ENCODE measurements around the gene CLCN6.

The CLCN6 gene

DNA sequence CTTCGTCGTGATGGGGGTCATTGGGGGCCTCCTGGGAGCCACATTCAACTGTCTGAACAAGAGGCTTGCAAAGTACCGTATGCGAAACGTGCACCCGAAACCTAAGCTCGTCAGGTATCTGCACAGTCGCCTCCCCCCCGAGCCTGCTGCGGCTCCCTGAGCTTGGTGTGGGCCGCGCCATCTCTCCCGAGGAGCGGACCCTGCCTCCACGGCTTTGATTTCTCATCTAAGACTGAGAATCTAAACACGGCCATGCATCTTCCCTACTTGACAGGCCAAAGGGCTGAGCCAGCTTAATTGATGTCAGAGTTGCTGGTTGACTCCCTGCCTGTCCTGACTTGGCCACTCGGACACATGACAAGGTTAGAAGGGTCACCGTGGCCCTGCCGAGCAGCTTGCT lies 22.5 kb downstream of the CLCN6 start:
- DNase-seq = no peak

DNA sequence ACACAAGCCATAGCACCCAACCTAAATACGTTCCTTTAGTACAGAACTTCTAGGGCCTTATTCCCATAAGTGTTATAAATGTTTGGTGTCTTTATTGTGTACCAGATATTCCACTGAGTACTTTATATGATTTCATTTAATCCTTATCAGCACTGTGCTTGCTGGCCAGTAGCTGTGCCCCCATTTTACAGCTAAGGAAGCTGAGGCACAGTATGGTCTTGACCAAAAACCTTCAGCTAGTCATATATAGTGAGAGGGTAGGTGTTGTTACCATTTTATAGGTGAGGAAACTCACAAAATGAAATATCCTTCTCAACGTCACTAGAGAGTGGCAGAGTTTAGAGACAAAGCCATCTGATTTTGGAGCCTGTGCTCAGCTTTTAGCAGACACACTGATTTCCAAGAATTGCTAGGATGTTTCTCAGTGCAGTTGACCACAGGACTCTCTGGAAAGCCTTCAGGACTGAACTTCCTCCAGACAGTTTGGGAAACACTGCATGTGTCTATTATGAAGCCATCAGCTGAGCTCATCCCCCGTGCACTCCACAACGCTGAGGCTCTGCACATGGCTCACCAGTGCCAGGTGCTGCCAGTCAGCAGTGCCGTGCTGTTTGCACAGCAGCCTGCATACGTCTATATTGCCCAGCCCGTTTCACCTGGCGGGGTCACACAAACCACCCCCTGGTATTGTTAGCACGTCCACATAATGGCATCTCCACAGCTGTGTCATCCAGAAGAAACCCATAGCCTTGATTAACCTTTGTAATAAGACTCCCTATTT lies 26.1 kb downstream of the CLCN6 start:
- no peak for DNase-seq

DNA sequence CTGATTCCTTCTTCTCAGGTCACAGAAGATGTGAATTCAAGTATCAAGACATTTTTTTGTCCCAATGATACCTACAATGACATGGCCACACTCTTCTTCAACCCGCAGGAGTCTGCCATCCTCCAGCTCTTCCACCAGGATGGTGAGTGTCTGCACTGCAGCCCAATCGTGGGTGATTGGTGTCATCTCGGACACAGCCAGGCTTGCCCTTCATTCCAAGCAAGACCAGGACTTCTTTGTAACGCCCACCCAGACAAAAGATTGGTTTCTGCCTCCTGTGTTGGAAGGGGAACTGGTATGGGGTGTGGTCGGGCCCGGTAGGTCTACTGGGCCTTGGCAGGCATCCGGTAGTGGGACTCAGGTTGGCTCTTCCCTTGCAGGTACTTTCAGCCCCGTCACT lies 27.5 kb downstream of the CLCN6 start:
- DNase-seq = no peak

DNA sequence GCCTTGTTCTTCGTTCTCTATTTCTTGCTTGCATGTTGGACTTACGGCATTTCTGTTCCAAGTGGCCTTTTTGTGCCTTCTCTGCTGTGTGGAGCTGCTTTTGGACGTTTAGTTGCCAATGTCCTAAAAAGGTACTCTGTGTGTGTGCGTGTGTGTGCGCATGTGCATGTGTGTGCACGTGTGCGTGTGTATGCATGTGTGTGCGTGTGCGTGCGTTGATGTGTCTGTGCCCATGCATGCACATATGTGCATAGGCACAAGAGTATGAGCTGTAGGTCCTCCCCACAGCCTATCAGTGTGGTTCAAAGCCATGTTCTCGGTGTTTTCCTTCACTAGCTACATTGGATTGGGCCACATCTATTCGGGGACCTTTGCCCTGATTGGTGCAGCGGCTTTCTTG lies 27.9 kb downstream of the CLCN6 start:
- DNase-seq = no peak

DNA sequence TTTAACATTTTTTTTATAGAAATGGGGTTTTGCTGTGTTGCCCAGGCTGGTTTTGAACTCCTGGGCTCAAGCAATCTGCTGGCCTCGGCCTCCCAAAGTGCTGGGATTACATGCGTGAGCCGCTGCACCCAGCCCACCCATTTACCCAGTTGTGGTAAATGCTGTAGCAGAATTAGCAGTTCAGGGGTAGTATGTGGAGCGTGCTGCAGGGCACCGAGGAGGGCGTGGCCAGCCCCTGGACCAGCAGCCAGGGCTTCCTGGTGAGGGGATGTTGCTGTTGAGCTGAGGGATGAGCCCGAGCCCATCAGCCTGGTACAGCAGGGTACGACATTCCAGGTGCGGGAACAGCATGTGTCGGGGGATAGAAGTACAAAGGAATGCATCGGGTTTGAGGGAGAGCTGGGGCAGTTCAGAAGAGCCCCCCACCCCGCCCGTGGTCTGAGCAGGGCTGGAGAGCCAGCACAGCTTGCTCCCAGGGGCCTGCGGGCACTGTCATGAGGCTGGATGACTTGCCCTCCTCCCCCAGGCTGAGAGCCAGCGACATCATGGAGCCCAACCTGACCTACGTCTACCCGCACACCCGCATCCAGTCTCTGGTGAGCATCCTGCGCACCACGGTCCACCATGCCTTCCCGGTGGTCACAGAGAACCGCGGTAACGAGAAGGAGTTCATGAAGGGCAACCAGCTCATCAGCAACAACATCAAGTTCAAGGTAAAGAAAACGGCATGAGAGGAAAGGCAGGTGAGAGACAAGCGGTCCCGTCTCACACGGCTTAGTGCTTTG lies 29.6 kb downstream of the CLCN6 start:
- DNase-seq = no peak

DNA sequence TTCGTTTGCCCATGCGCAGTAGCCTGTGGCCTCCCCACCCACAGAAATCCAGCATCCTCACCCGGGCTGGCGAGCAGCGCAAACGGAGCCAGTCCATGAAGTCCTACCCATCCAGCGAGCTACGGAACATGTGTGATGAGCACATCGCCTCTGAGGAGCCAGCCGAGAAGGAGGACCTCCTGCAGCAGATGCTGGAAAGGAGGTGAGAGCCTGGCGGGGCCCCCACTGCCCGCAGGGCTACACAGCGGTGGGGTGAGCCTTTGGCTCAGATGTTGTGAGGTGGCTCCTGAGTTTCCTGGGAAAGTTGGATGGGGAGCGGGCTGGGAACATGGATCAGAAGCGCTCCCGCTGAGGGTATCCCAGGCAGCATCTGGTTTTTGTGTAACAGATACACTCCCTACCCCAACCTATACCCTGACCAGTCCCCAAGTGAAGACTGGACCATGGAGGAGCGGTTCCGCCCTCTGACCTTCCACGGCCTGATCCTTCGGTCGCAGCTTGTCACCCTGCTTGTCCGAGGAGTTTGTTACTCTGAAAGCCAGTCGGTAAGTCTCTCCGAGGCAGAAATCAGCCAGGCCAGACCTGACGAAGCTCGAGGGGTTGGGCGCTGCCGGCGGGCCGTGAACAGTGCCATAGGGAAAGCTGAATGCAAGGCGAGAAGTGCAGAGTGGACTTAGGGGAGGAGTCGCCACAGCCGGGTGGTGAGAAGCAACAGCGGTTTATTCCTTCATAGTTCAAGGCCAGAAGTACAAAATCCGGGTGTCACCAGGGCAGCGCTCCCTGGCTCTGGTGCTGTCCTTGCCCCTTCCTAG lies 31.2 kb downstream of the CLCN6 start:
- no peak for DNase-seq

DNA sequence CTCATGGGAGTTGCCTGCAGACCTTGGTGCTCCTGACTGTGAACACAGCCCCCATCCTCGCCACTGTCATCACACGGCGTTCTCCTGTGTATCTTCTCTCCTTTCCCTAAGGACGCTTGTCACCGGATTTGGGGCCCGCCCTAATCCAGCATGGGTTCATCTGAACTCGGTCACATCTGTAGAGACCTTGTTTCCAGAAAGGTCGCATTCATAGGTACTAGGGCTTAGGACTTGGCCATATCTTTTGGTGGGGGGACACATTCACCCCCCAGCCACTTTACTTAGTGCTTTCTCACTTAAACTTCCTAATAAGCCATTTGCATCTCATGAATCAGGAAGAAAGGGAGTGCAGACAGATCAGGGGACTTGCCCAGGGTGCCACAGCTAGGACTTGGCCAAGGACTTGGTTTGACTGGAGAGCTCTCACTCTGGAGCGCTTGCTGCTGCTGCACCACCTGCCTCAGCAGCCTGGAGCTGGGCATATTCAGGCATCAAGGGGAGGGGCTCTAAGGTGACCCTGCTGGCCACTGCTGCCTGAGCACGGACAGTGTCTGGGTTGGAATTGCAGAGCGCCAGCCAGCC lies 31.9 kb downstream of the CLCN6 start:
- DNase-seq = no peak

DNA sequence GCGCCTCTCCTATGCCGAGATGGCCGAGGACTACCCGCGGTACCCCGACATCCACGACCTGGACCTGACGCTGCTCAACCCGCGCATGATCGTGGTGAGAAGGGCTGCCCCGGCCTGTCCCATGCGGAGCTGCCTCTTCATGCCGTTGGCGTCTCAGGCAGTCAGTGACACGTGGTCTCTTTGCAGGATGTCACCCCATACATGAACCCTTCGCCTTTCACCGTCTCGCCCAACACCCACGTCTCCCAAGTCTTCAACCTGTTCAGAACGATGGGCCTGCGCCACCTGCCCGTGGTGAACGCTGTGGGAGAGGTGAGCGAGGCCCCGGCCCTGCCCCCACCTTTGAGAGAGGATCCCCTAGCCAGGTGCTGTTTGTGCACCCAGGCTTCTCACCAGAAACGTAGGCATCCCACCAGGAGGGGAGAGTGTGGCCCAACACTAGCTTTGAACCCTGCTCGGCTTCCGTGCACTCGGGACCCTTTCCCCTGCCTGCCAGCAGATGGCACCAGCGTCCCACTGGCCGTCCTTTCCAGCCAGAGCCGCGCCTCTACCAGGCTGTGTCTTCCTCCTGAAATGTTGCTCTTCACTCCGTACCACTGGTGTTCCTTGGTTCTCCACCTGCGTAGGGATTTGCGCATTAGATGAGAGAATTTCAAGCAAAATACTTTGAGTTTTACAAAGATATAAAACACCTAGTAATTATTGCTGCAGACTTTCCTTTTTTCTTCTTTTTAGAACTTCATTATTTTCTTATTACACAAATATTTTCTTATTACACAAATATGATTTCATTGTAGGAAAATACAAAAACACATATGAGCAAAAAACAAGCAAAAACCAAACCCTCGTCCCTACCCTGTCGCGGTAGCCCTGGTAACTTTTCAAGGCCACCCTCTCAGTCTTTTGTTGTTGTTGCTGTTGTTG lies 32.6 kb downstream of the CLCN6 start:
- peak; percentile 74 for DNase-seq

DNA sequence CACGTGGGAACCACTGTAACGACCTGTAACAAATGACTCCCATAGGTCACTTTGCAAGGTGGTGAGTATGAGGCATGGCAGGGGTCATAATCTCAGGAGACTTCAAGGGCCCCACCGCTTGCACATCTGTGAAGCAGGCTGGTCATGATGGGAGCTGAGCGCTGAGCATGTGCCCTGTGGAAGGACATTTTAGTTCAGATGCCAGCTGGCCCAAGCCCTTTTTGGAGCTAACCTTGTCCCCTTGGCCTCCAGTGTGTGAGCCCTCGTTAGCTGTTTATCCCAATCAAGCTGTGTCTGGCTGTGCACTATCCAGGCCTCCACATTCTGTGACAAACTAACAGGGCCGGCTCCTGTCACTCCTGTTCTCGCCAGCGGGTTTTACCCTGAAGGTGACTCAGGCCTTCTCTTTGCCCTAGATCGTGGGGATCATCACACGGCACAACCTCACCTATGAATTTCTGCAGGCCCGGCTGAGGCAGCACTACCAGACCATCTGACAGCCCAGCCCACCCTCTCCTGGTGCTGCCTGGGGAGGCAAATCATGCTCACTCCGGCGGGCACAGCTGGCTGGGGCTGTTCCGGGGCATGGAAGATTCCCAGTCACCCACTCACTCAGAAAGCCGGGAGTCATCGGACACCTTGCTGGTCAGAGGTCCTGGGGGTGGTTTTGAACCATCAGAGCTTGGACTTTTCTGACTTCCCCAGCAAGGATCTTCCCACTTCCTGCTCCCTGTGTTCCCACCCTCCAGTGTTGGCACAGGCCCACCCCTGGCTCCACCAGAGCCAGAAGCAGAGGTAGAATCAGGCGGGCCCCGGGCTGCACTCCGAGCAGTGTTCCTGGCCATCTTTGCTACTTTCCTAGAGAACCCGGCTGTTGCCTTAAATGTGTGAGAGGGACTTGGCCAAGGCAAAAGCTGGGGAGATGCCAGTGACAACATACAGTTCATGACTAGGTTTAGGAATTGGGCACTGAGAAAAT lies 34.0 kb downstream of the CLCN6 start:
- no peak for DNase-seq

DNA sequence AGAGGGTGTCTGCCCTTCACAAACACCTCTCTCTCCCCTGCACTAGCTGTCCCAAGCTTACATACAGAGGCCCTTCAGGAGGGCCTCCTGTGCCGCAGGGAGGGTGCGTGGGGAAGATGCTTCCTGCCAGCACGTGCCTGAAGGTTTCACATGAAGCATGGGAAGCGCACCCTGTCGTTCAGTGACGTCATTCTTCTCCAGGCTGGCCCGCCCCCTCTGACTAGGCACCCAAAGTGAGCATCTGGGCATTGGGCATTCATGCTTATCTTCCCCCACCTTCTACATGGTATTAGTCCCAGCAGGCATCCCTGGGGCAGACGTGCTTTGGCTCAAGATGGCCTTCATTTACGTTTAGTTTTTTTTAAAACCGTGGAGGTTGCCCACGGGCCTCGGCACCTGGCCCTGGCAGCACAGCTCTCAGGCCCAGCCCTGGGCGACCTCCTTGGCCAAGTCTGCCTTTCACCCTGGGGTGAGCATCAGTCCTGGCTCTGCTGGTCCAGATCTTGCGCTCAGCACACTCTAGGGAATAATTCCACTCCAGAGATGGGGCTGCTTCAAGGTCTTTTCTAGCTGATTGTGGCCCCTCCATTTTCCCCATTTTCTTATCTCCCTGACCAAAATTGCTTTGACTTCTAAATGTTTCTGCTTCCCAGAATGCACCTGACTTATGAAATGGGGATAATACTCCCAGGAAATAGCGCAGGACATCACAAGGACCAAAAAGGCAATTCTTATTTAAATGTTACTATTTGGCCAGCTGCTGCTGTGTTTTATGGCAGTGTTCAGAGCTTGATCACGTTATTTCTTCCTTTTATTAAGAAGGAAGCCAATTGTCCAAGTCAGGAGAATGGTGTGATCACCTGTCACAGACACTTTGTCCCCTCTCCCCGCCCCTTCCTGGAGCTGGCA lies 35.5 kb downstream of the CLCN6 start:
- DNase-seq = peak; percentile 49

DNA sequence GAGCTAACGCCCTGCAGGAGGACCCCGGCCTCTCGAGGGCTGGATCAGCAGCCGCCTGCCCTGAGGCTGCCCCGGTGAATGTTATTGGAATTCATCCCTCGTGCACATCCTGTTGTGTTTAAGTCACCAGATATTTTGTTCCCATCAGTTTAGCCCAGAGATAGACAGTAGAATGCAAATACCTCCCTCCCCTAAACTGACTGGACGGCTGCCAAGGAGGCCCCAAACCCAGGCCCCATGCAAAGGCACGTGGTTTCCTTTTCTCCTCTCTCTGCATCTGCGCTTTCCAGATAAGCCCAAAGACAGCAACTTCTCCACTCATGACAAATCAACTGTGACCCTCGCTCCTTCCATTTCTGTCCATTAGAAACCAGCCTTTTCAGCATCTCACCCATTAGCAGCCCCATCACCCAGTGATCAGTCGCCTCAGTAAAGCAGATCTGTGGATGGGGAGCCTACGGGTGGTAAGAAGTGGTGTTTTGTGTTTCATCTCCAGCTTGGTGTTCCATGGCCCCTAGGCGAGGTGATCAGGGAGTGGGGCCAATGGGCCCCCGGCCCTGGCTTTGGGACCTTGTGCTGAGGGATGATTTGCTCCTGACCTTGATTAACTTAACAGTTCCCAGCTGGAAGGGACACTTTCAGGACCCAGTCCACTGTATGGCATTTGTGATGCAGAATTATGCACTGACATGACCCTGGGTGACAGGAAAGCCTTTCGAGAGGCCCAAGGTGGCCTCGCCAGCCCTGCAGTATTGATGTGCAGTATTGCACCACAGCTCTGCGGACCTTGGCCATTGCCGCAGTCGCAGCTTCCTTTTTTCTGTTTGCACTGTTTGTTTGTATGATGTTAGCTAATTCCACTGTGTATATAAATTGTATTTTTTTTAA lies 36.4 kb downstream of the CLCN6 start:
- DNase-seq = peak; percentile 47

DNA sequence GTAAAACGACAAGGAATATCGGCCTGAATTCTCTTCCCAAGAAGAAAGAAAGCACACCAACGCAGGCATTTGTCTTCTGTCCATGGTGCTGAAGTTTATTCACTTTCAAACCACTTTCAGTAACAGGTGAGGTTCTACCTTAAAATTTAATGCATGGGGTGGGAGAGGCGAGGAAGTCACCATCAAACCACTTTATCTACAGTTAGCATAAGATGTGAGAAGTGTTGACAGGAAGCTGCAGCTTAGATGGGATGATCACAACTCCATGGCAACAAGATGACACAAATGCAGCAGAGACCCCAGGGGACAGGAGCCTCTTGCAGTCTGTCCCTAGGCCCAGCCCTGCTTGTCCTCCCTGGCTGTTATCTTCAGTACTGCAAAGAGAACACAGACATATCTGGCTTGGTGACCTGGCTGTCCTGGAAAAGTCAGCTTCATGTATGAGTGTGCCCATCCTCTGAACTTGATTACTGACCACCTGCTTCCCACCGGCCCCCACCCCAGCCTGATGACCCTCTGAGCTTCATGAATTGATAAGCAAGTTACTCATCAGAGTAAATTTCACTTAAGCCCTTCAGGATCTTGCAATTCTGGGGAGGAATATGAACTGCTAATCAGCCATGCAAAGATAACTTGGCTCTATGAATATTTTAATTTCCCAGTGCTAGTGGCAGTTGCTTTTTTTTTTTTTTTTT lies 39.8 kb downstream of the CLCN6 start:
- no peak for DNase-seq

DNA sequence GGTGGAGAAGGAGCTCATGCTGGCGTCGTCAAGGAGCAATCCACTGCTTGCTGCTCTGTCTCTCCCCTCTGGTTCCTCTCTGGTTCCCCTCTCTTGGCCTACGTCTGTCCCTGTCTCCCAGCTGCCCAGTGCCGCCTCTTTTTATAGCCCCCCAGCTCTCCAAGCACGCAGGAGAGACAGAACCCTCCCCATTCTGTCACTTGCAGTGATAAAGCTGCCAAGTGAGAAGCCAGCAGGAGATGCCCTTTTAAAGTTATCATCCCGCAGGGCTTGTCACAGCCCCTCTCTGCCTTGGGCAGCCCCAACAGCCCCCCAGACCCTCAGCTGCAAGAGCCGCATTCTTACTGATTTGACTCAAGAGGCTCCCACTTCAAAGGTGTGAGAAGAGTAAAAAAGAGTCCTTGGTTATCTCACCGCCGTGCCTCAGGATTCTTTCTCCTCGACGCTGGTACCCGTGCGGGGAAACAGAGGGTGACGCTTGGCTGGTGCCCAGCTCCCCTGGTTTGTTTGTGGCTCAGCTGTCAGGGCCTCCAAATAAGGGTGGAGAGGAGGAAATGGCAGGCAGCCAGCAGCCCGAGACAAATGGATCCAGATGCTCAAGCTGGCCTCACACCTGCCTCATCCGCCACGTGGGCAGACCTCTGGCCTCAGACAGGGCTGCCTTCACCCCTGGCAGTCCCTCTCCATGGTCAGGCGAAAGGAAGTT lies 41.8 kb downstream of the CLCN6 start, which contains the start of gene NPPA:
Gene NPPA (minus strand): TSS at position 117 of the 706 bp plus-strand sequence. CDS start 99 bp downstream, at position 18.
- DNase-seq = no peak

DNA sequence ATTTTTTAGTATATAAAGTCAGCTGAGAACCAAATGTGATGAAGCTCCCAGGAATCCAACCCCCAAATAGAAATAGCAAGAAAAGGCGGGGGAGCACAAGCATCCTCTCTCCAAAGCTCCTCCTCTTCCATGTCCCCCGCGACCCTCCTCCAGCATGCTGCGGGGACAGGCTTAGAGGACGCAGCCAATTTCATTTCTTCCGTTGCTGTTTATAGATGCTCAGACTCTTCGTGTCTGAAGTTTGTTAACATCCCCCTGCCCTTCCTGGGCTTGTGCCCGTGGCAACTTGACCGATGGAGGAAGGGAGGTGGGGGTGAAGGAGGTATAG lies 42.3 kb downstream of the CLCN6 start:
- no peak for DNase-seq

DNA sequence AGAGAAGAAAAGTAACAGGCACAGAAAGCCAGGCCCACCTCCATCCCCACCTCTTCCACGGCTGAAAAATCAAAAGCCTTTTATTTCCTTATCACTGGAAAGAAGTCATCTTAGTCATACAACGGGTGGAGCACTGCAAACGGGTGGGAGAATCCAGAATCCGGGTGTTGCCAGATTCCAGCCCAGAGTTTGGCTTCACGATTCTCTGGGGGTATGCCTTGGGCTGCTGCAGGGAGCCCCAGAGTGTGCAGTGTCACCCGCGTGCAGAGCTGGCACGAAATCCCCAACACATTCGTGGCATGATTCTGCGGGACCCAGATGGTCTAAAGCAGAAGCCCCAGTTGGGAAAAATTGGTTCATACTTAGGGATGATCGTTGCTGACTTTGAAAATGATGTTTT lies 44.2 kb downstream of the CLCN6 start:
- DNase-seq = no peak

DNA sequence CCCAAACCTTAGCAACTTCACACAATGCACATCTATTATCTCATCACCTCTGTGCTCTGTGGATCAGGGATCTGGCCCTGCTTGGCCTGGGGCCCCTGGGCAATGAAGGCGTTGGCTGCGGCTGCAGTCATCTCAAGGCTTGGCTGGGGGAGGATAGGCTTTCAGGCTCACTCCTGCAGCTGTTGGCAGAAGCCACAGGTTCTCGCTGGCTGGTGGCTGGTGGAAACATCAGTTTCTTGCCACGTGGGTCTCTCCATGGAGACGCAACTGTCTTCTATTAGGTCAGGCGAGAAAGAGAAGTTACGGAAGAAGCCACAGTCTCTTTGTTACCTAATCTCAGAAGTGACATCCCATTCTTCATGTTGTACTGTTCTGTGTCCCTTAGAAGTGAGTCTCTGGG lies 45.2 kb downstream of the CLCN6 start:
- DNase-seq = peak; percentile 36

DNA sequence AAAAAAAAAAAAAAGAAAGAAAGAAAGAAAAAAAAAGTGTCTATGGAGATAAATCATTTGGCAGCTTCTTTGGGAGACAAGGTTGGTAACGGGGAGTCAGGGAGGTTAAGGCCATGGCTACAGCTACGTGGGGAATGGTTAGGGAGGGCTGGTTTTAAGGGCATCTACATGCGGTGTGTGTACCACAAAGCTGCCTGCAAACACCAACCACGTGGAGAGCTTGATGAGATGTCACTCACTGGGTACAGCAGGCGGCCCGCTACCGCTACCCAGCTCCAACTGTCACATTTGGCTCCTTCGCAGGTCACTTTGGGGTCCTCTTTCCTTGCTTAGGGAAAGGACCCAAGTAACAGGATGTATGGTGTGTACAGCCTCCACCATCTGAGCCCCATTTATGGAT lies 48.5 kb downstream of the CLCN6 start:
- DNase-seq = no peak
